BE2C (cell line): ENCODE results near the gene SLC6A7.

Experiments used
- DNase-seq: peaks from one replicate; pipeline ENCODE4 v3.0.0-alpha.2; 2020
- H3K27me3 ChIP-seq: fragments of 250-450 bp; sonication (Bioruptor Pico); 2 replicates; pipeline ENCODE4 v1.5.1; 2020; ENCODE audit warnings: mild to moderate bottlenecking
- H3K36me3 ChIP-seq: fragments of 250-450 bp; sonication (Bioruptor Pico); 2 replicates; pipeline ENCODE4 v1.5.1; 2020; ENCODE audit warnings: mild to moderate bottlenecking
- H3K4me1 ChIP-seq: fragments of 250-450 bp; sonication (Bioruptor Pico); 2 replicates; pipeline ENCODE4 v1.5.1; 2020
- H3K4me3 ChIP-seq: 2 replicates; pipeline ENCODE4 v1.5.1; 2011; ENCODE audit warnings: low read depth, low read length
- H3K9me3 ChIP-seq: fragments of 250-450 bp; sonication (Bioruptor Pico); 2 replicates; pipeline ENCODE4 v1.5.1; 2020
- CTCF ChIP-seq: IDR thresholded peaks from 2 replicates; pipeline ENCODE4 v1.5.1; 2012; ENCODE audit warnings: mild to moderate bottlenecking, low read depth, low read length

SLC6A7 gene

GRCh38 chr5:150234576-150235499 is 45.0 kb downstream of the SLC6A7 start:
- H3K4me3 ChIP-seq, result no peak overlapping the region
- DNase-seq, result no peak
- TF ChIP-seq CTCF, result no peak
- no peaks in the 10 kb centered on the region for H3K27me3 ChIP-seq
- no peaks in the 10 kb centered on the region for H3K36me3 ChIP-seq
- H3K9me3 ChIP-seq, result no peaks in the 10 kb centered on the region
- H3K4me1 ChIP-seq, result no peaks in the 10 kb centered on the region

DNA sequence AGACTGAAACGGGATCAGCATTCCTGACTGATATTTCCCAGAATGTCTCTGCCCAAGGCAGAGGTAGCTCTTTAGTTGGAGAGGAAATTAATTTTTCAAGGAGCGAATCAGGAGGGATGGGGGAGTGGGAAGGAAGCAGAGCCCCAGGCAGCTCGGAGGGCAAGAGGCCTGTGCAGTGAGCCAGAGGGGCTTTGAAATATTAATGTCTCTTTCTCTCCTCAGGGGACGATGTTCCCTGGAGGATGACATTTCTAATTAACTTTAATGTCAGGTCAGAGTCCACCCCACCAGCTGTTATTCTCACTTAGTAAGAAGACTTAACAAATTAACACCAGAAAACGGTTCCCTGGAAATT is 45.6 kb downstream of the SLC6A7 start:
- no peaks in the 10 kb centered on the region for H3K36me3 ChIP-seq
- no peak for TF ChIP-seq CTCF
- no peaks in the 10 kb centered on the region for H3K27me3 ChIP-seq
- H3K4me3 ChIP-seq, result no peak overlapping the region
- no peaks in the 10 kb centered on the region for H3K9me3 ChIP-seq
- H3K4me1 ChIP-seq, result no peaks in the 10 kb centered on the region
- no peak for DNase-seq

DNA sequence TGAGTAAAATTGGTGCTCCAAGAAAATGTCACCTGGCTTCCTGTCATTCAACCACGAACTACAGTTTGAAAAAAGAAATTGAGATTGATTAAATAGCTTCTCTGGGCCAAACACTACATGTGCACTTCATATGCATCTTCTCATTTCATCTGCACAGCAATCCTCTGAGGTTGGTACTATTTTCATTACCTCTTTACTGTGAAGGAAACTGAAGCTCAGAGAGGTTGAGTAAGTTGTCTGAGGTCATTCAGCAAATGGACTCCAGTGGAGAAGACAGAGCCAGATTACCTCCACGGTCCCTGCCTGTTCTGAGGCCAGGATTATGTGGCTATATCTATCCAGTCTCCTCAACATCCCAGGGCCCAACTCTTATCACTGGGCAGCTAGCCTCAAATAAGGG is 46.5 kb downstream of the SLC6A7 start:
- H3K36me3 ChIP-seq, result no peaks in the 10 kb centered on the region

DNA sequence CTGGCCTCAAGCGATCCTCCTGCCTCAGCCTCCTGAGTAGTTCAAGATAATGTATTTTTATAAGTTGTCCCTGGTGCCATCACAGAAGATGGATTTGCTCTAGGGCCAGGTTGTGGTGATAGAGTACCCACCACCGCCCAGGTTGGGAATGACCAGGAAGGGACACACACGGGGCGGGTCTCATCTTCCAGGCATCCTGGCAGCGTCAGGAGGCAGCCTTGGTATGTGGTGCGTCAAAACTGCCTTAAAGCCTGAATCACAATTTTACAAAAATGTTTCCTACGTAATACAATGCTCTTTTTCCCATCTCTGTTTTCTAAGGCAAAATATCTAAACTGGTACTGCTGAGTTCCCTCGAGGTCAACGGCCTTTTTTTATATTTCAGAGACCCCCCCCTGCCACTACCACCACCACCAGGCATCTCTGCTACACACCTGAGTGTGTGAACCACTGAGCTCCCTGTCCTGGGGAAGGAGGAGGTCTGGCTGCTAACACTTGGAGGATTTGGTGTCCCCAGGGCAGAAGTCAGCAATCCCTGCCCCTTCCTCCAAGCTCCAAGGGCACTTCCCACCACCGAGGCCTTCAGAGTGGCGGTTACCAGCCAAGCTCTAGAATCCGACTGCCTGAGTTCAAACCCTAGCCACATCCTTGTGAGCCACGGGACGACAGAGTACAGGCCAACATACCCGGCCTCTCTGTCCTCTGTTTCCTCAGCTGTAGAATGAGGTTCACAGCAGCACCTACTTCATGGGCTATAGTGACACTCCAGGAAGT is 47.3 kb downstream of the SLC6A7 start:
- Histone ChIP-seq H3K4me3 (no peak overlapping the region), H3K36me3 (no peaks in the 10 kb centered on the region), H3K27me3 (no peaks in the 10 kb centered on the region), H3K4me1 (no peaks in the 10 kb centered on the region), H3K9me3 (no peaks in the 10 kb centered on the region)
- no peak for TF ChIP-seq CTCF
- DNase-seq, result no peak

More for the DNA sequence above, 46.5 kb downstream of the SLC6A7 start:
- Histone ChIP-seq H3K27me3 (no peaks in the 10 kb centered on the region), H3K4me3 (no peak overlapping the region), H3K9me3 (no peaks in the 10 kb centered on the region), H3K4me1 (no peaks in the 10 kb centered on the region)
- no peak for TF ChIP-seq CTCF
- no peak for DNase-seq

- Histone ChIP-seq H3K9me3 (no peaks in the 10 kb centered on the region), H3K4me1 (no peaks in the 10 kb centered on the region), H3K36me3 (no peaks in the 10 kb centered on the region), H3K27me3 (no peaks in the 10 kb centered on the region), H3K4me3 (no peak overlapping the region)
- no peak for TF ChIP-seq CTCF
- DNase-seq, result no peak
Observed at GRCh38 chr5:150238646-150239045, 48.8 kb downstream of the SLC6A7 start.
